Measurements from ENCODE around the gene FGGY. TPM values are rescaled to one million over a fixed set of nuclear protein-coding genes. Genes with fewer than 3 reads are reported as not detected.

The FGGY gene
- total RNA-seq, 2 experiments from 2014 or later = 8.5 to 9.4 TPM

DNA sequence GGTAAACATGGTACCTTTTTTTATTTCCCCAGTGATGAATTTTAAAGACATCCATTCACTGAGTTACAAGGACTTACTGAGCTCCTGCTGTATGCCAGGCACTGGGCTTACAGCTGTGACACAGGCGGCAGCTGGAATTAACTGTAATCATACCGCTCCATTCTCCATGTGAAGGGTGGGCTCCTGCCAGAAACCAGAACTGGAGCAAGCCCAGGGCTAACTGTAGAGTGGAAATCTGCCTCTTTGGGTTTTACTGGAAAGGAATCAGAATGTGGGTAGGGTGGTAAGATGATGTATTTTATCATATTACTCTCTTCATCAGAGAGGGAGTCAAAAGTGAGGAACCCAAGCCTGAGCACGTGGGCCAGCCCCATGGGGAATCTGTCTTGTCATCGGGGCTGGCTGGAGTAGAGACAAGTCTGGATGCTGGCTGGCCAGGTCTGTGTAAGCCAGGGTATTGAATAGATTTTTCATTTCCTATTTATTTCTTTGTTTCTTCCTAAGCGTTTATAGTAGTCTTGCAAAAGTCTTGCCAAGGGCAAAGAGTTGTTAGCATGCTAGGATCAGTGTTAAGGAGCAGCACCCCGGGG, 21.5 kb downstream of the FGGY start:
- no peak for ATAC-seq
- Mint-ChIP-seq H3K27me3 (ENCODE audit: low read depth) (no peaks in the 10 kb centered on the region), H3K4me1 (ENCODE audit: low read depth) (peaks cover 39% of the 10 kb centered on the region), H3K27ac (no peak overlapping the region), H3K4me3 (no peak overlapping the region), H3K9me3 (ENCODE audit: insufficient read depth) (no peaks in the 10 kb centered on the region), H3K36me3 (ENCODE audit: low read depth) (peaks cover 3% of the 10 kb centered on the region)
- CTCF ChIA-PET = no interaction called here
- no peak for DNase-seq
- POLR2A ChIA-PET = no interaction called here

DNA sequence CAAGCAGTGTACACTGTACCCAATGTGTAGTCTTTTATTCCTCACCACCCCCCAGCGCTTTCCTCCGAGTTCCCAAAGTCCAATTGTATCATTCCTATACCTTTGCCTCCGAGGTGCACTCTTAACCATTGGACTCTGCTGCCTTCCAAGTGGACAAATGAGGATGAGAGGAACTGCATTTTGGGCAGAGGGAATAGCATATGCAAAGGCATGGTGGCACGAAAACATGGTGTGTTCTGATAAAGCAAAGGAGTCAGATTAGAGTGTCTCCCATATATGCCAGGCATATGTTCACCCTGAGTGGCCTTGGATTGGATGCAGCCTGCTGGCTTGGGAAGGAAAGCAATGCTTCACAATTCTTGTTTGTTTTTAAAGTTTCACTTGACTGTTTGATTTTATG, 25.5 kb downstream of the FGGY start:
- H3K27ac Mint-ChIP-seq = no peak overlapping the region
- DNase-seq (no peak), ATAC-seq (no peak)
- H3K4me1 Mint-ChIP-seq (ENCODE audit: low read depth) = peaks cover 8% of the 10 kb centered on the region
- H3K9me3 Mint-ChIP-seq (ENCODE audit: insufficient read depth) = no peaks in the 10 kb centered on the region
- CTCF ChIA-PET = interaction anchor here (1.0 kb wide), 1 partner anchor 25 kb away, joined by 3 read pairs; no protein-coding TSS in a partner anchor
- H3K27me3 Mint-ChIP-seq (ENCODE audit: low read depth) = no peaks in the 10 kb centered on the region
- no peak overlapping the region for H3K4me3 Mint-ChIP-seq
- peaks cover 17% of the 10 kb centered on the region for H3K36me3 Mint-ChIP-seq (ENCODE audit: low read depth)
- POLR2A ChIA-PET = no interaction called here

DNA sequence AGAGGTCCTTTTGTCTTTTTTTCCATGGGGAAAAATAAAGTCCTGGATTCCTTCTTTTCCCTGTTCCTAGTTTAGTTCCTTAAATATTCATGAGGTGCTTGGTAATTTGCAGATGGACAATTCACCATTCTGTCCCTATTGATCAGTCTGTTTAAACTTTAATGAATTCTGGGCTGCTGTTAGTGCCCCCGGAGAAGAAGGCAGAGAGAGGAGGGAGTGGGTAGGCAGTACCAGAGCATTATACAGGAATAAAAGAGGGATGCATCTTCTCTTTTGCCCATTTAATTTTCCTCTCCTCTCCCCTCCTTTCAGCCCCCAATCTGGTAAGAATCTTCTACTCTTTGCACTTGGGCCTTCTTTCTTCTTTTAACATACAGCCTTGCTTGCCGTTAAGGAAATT, 25.9 kb downstream of the FGGY start:
- no peaks in the 10 kb centered on the region for H3K27me3 Mint-ChIP-seq (ENCODE audit: low read depth)
- ChIA-PET CTCF (no interaction called here), POLR2A (no interaction called here)
- peaks cover 17% of the 10 kb centered on the region for H3K36me3 Mint-ChIP-seq (ENCODE audit: low read depth)
- DNase-seq (no peak), ATAC-seq (no peak)
- H3K27ac Mint-ChIP-seq = no peak overlapping the region
- no peak overlapping the region for H3K4me3 Mint-ChIP-seq
- no peaks in the 10 kb centered on the region for H3K9me3 Mint-ChIP-seq (ENCODE audit: insufficient read depth)
- H3K4me1 Mint-ChIP-seq (ENCODE audit: low read depth) = peaks cover 7% of the 10 kb centered on the region

DNA sequence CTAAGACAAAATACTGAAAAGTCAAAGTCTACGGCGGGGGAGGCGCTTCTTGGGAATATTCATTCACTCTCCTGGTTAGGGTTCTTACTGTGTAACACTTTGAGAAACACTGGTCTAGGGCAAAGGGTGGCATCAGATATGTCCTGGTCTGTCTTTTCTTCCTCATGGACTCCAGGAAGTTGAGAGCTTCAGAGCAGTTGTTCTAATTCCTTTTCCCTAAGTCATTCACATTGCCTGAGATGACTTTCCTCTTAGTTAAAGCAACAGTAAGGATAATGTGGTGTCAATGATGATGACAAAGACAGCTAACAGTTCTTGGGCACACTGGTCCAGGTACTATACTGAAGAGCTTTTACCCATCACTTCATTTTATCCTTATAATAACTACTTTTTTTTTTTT, 27.0 kb downstream of the FGGY start:
- Mint-ChIP-seq H3K4me1 (ENCODE audit: low read depth) (peaks cover 12% of the 10 kb centered on the region), H3K9me3 (ENCODE audit: insufficient read depth) (no peaks in the 10 kb centered on the region), H3K27ac (no peak overlapping the region), H3K36me3 (ENCODE audit: low read depth) (peaks cover 17% of the 10 kb centered on the region), H3K4me3 (no peak overlapping the region), H3K27me3 (ENCODE audit: low read depth) (no peaks in the 10 kb centered on the region)
- POLR2A ChIA-PET = no interaction called here
- no peak for ATAC-seq
- CTCF ChIA-PET = interaction anchor here (1.4 kb wide), 1 partner anchor 12 kb away, joined by 3 read pairs; no protein-coding TSS in a partner anchor
- DNase-seq = no peak

DNA sequence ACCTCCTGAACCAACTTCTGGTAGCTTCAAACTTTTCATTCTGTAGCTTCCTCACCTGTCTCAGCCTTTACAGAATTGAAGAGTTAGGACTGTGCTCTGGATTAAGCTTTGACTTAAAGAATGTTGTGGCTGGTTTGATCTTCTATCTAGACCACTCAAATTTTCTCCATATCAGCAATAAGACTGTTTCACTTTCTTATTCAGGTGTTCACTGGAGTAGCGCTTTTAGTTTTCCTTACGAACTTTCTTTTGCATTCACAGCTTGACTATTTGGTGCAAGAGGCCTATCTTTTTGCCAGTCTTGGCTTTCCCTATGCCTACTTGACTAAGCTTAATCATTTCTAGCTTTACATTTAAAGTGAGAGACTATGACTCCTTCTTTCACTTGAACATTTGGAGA, 31.5 kb downstream of the FGGY start:
- Mint-ChIP-seq H3K27me3 (ENCODE audit: low read depth) (no peaks in the 10 kb centered on the region), H3K4me3 (no peak overlapping the region), H3K4me1 (ENCODE audit: low read depth) (peaks cover 27% of the 10 kb centered on the region), H3K27ac (peak overlapping the region; percentile 73), H3K36me3 (ENCODE audit: low read depth) (peaks cover 15% of the 10 kb centered on the region), H3K9me3 (ENCODE audit: insufficient read depth) (no peaks in the 10 kb centered on the region)
- DNase-seq (no peak), ATAC-seq (peak; percentile 57)
- ChIA-PET CTCF (interaction anchor here (0.7 to 1.6 kb wide), 7 partner anchors 12 to 370 kb away, joined by 3 to 5 read pairs (median 3); partner anchors contain the start of gene FGGY), POLR2A (no interaction called here)

DNA sequence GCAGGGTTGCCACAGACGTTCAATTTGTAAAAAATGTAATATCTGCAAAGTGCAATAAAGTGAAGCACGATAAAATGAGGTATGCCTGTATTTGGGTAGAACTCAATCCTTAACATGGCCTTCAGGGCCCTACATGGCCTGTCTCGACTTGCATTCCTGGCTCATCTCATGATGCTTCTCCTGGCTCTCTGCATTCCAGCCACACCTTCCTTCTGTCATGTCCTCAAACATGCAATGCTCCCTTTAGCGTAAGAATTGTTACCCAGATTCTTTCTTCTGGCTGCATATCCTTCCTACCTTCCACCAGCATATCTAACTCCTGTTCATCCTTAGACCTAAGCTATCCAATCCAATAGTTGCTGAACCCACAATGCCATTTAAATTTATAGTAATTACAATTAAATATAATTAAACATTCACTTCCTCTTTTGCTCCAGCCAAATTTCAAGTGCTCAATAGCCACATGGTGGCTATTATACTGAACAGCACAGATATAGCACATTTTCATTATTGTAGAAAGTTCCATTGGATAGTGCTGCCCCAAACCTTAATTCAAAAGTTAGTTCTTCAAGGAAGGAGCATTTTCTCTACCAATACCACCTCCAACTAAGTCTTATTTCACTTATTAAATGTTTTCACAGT, 32.6 kb downstream of the FGGY start:
- Mint-ChIP-seq H3K36me3 (ENCODE audit: low read depth) (peaks cover 11% of the 10 kb centered on the region), H3K4me3 (no peak overlapping the region), H3K9me3 (ENCODE audit: insufficient read depth) (no peaks in the 10 kb centered on the region), H3K4me1 (ENCODE audit: low read depth) (peaks cover 37% of the 10 kb centered on the region), H3K27ac (no peak overlapping the region), H3K27me3 (ENCODE audit: low read depth) (no peaks in the 10 kb centered on the region)
- POLR2A ChIA-PET = no interaction called here
- CTCF ChIA-PET = no interaction called here
- no peak for DNase-seq
- ATAC-seq = no peak

DNA sequence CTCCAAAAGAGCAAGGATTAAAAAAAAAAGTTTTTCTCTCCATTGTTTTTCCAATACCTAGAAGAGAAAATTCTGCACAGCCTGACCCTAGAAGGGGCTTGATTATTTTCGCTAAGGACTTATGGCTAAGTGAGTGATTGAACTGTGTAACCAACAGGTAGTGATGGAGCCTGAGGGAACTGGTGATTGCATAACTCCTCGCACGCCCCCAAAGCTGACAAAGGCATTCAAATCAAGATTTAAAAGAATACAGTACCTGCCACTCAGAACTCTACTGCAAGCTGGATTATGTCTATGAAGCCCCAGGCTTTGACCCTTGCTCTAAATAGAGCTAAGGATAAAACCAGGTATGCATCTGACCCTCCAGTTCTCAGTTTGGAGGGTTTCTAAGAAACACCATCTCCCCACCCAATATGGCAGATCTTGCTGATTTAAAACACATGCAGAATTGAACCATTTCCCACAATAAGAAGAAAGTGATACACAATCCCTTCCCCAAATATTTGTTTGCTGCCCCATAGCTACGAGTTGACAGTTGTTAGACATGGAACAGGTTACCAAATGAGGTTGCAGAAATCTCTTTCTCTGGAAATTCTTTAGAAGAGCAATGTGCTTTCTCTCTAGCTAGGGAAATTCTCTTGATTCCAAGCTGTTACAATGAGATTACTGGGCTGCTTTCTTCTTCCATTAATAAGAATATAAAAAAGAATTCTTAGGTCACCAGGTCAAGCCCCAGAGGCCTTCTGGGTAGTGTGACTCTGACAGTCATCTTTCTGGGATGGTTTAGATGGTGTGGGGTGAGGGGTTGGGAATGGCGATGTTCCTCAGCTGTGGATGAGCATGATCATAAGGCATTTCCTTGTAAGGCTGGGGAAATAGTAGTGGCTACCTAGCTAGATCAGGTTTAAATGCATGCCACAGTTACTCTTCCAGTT, 35.1 kb downstream of the FGGY start:
- ChIA-PET CTCF (interaction anchor here (0.8 to 1.2 kb wide), 3 partner anchors 11 to 550 kb away, joined by 3 to 5 read pairs (median 3); no protein-coding TSS in a partner anchor), POLR2A (no interaction called here)
- Mint-ChIP-seq H3K27ac (no peak overlapping the region), H3K4me3 (no peak overlapping the region), H3K9me3 (ENCODE audit: insufficient read depth) (no peaks in the 10 kb centered on the region), H3K27me3 (ENCODE audit: low read depth) (no peaks in the 10 kb centered on the region), H3K36me3 (ENCODE audit: low read depth) (peaks cover 2% of the 10 kb centered on the region), H3K4me1 (ENCODE audit: low read depth) (peaks cover 37% of the 10 kb centered on the region)
- no peak for ATAC-seq
- DNase-seq = no peak

DNA sequence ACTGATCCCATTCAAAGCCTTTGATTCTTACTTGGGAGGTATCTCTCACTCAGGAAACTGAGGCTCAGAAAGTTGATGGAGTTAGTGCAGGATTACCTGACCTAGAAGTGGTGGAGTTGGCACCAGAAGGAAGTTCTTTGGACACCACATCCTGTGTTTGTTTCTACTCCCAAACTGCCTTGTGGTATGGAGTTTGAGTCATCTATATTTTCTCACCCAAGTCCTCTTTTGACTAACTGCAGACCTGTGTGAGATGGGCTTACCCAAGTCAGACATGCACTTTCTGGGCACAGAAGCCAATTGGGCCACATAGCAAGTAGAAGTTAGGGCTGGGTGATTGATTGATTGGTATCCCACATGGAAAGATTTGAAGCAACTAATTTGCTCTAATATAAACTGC, 36.1 kb downstream of the FGGY start:
- peak; percentile 64 for ATAC-seq
- POLR2A ChIA-PET = interaction anchor here (0.7 to 1.0 kb wide), 2 partner anchors 37 to 549 kb away, joined by 4 to 5 read pairs; partner anchors contain the start of gene JUN
- H3K4me1 Mint-ChIP-seq (ENCODE audit: low read depth) = peaks cover 33% of the 10 kb centered on the region
- no peak overlapping the region for H3K4me3 Mint-ChIP-seq
- H3K27ac Mint-ChIP-seq = peak overlapping the region; percentile 84
- no peaks in the 10 kb centered on the region for H3K9me3 Mint-ChIP-seq (ENCODE audit: insufficient read depth)
- peak; percentile 35 for DNase-seq
- H3K27me3 Mint-ChIP-seq (ENCODE audit: low read depth) = no peaks in the 10 kb centered on the region
- CTCF ChIA-PET = interaction anchor here (0.9 to 1.0 kb wide), 2 partner anchors 286 to 366 kb away, joined by 3 read pairs; no protein-coding TSS in a partner anchor
- peaks cover 2% of the 10 kb centered on the region for H3K36me3 Mint-ChIP-seq (ENCODE audit: low read depth)

DNA sequence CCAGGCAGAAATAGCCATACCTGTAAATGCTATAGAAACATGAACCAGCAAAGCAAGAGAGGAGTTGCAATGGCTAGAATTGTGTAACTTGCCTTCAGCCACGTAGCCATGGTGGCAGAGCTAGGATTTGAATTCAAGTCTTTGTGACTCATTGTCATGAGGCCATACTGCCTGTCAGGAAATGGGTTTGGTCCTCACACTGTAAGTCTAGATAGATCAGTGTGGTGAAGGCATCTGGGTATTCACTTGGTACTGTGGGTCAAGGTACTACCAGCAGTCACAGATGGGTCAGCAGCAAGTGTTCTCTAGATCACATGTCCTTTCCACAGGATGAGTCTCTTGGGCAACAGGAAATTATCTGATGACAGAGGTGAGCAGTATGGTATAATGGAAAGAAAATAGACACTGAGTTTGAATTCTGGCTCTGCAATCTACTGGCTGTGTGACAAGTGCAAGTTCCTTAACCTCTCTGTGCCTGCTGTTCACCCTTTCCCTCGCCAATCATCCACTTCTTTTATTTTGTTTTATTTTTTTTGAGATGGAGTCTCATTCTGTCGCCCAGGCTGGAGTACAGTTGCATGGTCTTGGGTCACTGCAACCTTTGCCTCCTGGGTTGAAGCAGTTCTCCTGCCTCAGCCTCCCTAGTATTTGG, 36.9 kb downstream of the FGGY start:
- DNase-seq (peak; percentile 38), ATAC-seq (peak; percentile 72)
- H3K27me3 Mint-ChIP-seq (ENCODE audit: low read depth) = no peaks in the 10 kb centered on the region
- H3K4me1 Mint-ChIP-seq (ENCODE audit: low read depth) = peaks cover 25% of the 10 kb centered on the region
- H3K36me3 Mint-ChIP-seq (ENCODE audit: low read depth) = peaks cover 2% of the 10 kb centered on the region
- H3K27ac Mint-ChIP-seq = peak overlapping the region; percentile 84
- ChIA-PET CTCF (interaction anchor here (0.9 kb wide), 1 partner anchor 287 kb away, joined by 3 read pairs; no protein-coding TSS in a partner anchor), POLR2A (interaction anchor here (0.7 to 1.0 kb wide), 2 partner anchors 38 to 550 kb away, joined by 4 to 5 read pairs; partner anchors contain the start of gene JUN)
- H3K9me3 Mint-ChIP-seq (ENCODE audit: insufficient read depth) = no peaks in the 10 kb centered on the region
- no peak overlapping the region for H3K4me3 Mint-ChIP-seq

DNA sequence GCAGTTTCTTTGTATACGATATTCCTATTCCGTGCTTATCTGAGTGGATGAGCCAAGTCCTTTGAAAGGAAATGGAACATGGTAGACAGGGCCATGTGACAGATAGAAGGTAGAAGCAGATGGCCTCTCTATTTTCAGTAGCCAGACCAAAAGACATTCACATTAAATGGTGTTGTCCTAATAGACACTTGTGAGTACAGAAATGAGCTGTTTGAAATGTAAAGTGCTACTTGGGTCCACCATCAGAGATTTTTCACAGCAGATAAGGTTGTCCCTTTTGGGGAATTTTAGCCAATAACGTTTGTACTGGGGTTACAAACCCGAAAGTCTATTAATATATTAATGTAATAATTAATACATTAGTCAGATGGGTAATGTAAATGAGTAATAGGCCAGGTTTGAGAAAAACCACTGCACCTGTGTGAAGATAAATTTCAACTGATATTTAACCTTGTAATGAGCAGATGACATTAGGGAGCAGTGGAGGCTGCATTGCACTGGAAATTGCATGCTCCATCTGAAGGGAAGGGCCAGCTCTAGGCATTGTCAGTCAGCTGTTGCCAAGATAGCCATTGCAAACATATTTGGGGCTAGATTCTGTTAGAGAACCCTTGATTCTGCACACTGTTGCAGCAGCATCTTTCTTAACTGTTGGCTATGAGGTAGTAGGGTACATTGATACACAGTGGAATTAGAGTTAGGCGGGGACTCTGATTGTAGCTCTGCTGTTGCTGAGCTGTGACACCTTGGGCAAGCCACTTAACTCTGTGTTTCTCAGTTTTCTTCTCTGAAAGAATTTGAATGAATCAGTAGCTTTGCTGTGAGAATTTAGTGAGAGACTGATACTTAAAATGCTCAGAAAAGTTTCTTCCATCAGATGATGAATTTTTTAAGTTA, 43.8 kb downstream of the FGGY start:
- H3K27ac Mint-ChIP-seq = no peak overlapping the region
- DNase-seq (no peak), ATAC-seq (no peak)
- no peak overlapping the region for H3K4me3 Mint-ChIP-seq
- no peaks in the 10 kb centered on the region for H3K9me3 Mint-ChIP-seq (ENCODE audit: insufficient read depth)
- ChIA-PET CTCF (interaction anchor here (1.2 kb wide), 1 partner anchor 12 kb away, joined by 4 read pairs; no protein-coding TSS in a partner anchor), POLR2A (no interaction called here)
- peaks cover 2% of the 10 kb centered on the region for H3K36me3 Mint-ChIP-seq (ENCODE audit: low read depth)
- H3K27me3 Mint-ChIP-seq (ENCODE audit: low read depth) = no peaks in the 10 kb centered on the region
- H3K4me1 Mint-ChIP-seq (ENCODE audit: low read depth) = peaks cover 4% of the 10 kb centered on the region

Measured in activated CD8-positive, alpha-beta T cell treated with anti-CD3 and anti-CD28 coated beads, Interleukin-2, amount 10 ng/mL, durations not matched to agents 7 days and 5 days (primary cell).